ENCODE results near the gene PPT1. TPM values are rescaled to one million over a fixed set of nuclear protein-coding genes. Genes with fewer than 3 reads are reported as not detected.

The PPT1 gene
- total RNA-seq, 3 donors from 2014 or later: 96.8 to 118 (median 109) TPM

- DNase-seq (no peak), ATAC-seq (no peak)
- Mint-ChIP-seq H3K36me3 (ENCODE audit: insufficient read depth) (peaks cover 39% of the 10 kb centered on the region), H3K4me3 (no peak overlapping the region), H3K4me1 (ENCODE audit: low read depth) (peaks cover 87% of the 10 kb centered on the region), H3K27me3 (ENCODE audit: low read depth) (no peaks in the 10 kb centered on the region), H3K9me3 (no peaks in the 10 kb centered on the region)
Measured at GRCh38 chr1:40053138-40053887, 43.7 kb downstream of the PPT1 start.

- Mint-ChIP-seq H3K4me3 (peak overlapping the region; percentile 5), H3K36me3 (ENCODE audit: insufficient read depth) (peaks cover 40% of the 10 kb centered on the region)
Measured at GRCh38 chr1:40050863-40051262, 46.2 kb downstream of the PPT1 start.

GRCh38 chr1:40049725-40050124, 47.3 kb downstream of the PPT1 start:
- Mint-ChIP-seq H3K4me1 (ENCODE audit: low read depth) (peaks cover 82% of the 10 kb centered on the region), H3K9me3 (no peaks in the 10 kb centered on the region), H3K27me3 (ENCODE audit: low read depth) (no peaks in the 10 kb centered on the region), H3K4me3 (peak overlapping the region; percentile 14), H3K36me3 (ENCODE audit: insufficient read depth) (peaks cover 38% of the 10 kb centered on the region)
- DNase-seq (no peak), ATAC-seq (peak; percentile 54 to 58)

More at GRCh38 chr1:40050863-40051262, 46.2 kb downstream of the PPT1 start:
- no peaks in the 10 kb centered on the region for H3K27me3 Mint-ChIP-seq (ENCODE audit: low read depth)
- DNase-seq: no peak
- ATAC-seq: no peak
- H3K4me1 Mint-ChIP-seq (ENCODE audit: low read depth): peaks cover 82% of the 10 kb centered on the region
- no peaks in the 10 kb centered on the region for H3K9me3 Mint-ChIP-seq

- peaks cover 82% of the 10 kb centered on the region for H3K4me1 Mint-ChIP-seq (ENCODE audit: low read depth)
- peaks cover 36% of the 10 kb centered on the region for H3K36me3 Mint-ChIP-seq (ENCODE audit: insufficient read depth)
- no peaks in the 10 kb centered on the region for H3K27me3 Mint-ChIP-seq (ENCODE audit: low read depth)
- no peaks in the 10 kb centered on the region for H3K9me3 Mint-ChIP-seq
- DNase-seq: no peak
- ATAC-seq: peak; percentile 62 to 69
- H3K4me3 Mint-ChIP-seq: peak overlapping the region; percentile 64
Measured at GRCh38 chr1:40047769-40048168, 49.3 kb downstream of the PPT1 start.

GRCh38 chr1:40047276-40047675, 49.8 kb downstream of the PPT1 start:
- Mint-ChIP-seq H3K36me3 (ENCODE audit: insufficient read depth) (peaks cover 40% of the 10 kb centered on the region), H3K4me1 (ENCODE audit: low read depth) (peaks cover 84% of the 10 kb centered on the region), H3K9me3 (no peaks in the 10 kb centered on the region), H3K4me3 (peak overlapping the region; percentile 64), H3K27me3 (ENCODE audit: low read depth) (no peaks in the 10 kb centered on the region)
- DNase-seq (no peak), ATAC-seq (no peak)

- Mint-ChIP-seq H3K4me1 (ENCODE audit: low read depth) (peaks cover 80% of the 10 kb centered on the region), H3K9me3 (no peaks in the 10 kb centered on the region), H3K4me3 (peak overlapping the region; percentile 71), H3K27me3 (ENCODE audit: low read depth) (no peaks in the 10 kb centered on the region), H3K36me3 (ENCODE audit: insufficient read depth) (peaks cover 40% of the 10 kb centered on the region)
- no peak for DNase-seq
- ATAC-seq: no peak
Measured at GRCh38 chr1:40045766-40046165, 51.3 kb downstream of the PPT1 start.

- Mint-ChIP-seq H3K4me3 (peak overlapping the region; percentile 71), H3K27me3 (ENCODE audit: low read depth) (no peaks in the 10 kb centered on the region), H3K4me1 (ENCODE audit: low read depth) (peaks cover 76% of the 10 kb centered on the region), H3K36me3 (ENCODE audit: insufficient read depth) (peaks cover 38% of the 10 kb centered on the region), H3K9me3 (no peaks in the 10 kb centered on the region)
- ATAC-seq (no peak), DNase-seq (no peak)
Measured at GRCh38 chr1:40045182-40045581, 51.9 kb downstream of the PPT1 start.

GRCh38 chr1:40044110-40044509, 52.9 kb downstream of the PPT1 start:
- DNase-seq (no peak), ATAC-seq (no peak)
- peaks cover 35% of the 10 kb centered on the region for H3K36me3 Mint-ChIP-seq (ENCODE audit: insufficient read depth)
- peak overlapping the region; percentile 98 for H3K4me3 Mint-ChIP-seq
- no peaks in the 10 kb centered on the region for H3K9me3 Mint-ChIP-seq
- H3K4me1 Mint-ChIP-seq (ENCODE audit: low read depth): peaks cover 71% of the 10 kb centered on the region
- H3K27me3 Mint-ChIP-seq (ENCODE audit: low read depth): no peaks in the 10 kb centered on the region

DNA sequence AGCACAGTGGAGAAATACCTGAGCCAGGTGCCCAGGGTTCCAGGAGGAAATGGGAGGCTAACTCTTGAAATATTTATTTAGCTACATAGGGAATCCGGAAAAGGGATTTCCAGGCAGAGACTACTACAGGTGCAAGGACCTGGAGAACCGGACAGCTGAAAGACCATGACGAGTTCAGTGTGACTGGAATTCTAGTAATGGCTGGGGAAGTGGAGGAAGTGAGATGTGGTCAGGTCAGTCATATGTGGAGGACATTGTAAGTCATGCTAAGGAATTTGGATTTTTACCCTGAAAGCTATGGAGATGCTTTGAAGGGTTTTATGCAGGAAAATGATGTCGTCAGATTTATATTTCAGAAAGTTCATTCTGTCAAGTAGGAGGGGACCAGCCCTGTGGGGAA, 54.7 kb downstream of the PPT1 start:
- Mint-ChIP-seq H3K4me1 (ENCODE audit: low read depth) (peaks cover 68% of the 10 kb centered on the region), H3K4me3 (peak overlapping the region; percentile 98), H3K9me3 (no peaks in the 10 kb centered on the region), H3K27me3 (ENCODE audit: low read depth) (no peaks in the 10 kb centered on the region), H3K36me3 (ENCODE audit: insufficient read depth) (peaks cover 22% of the 10 kb centered on the region)
- DNase-seq: no peak
- no peak for ATAC-seq

- Mint-ChIP-seq H3K27me3 (ENCODE audit: low read depth) (no peaks in the 10 kb centered on the region), H3K4me3 (peak overlapping the region; percentile 98), H3K9me3 (no peaks in the 10 kb centered on the region), H3K4me1 (ENCODE audit: low read depth) (peaks cover 71% of the 10 kb centered on the region), H3K36me3 (ENCODE audit: insufficient read depth) (peaks cover 20% of the 10 kb centered on the region)
- DNase-seq: no peak
- ATAC-seq: no peak
Measured at GRCh38 chr1:40041466-40041838, 55.6 kb downstream of the PPT1 start.

GRCh38 chr1:40040511-40041465, 56.3 kb downstream of the PPT1 start, which contains the start of gene CAP1:
Gene CAP1, plus strand, starts transcription at chr1:40040729. Its CDS starts 18,618 bp downstream, at chr1:40059347.
- ATAC-seq (peak; percentile 93 to 94), DNase-seq (peak; percentile 100)
- Mint-ChIP-seq H3K4me3 (peak within 1 kb of the TSS; percentile 98), H3K4me1 (ENCODE audit: low read depth) (peaks cover 64% of the 10 kb centered on the region), H3K27me3 (ENCODE audit: low read depth) (no peaks in the 10 kb centered on the region), H3K9me3 (no peaks in the 10 kb centered on the region), H3K36me3 (ENCODE audit: insufficient read depth) (peaks cover 16% of the 10 kb centered on the region)

GRCh38 chr1:40039757-40040510, 57.1 kb downstream of the PPT1 start:
- peaks cover 59% of the 10 kb centered on the region for H3K4me1 Mint-ChIP-seq (ENCODE audit: low read depth)
- peak overlapping the region; percentile 98 for H3K4me3 Mint-ChIP-seq
- no peaks in the 10 kb centered on the region for H3K9me3 Mint-ChIP-seq

GRCh38 chr1:40039245-40039756, 57.8 kb downstream of the PPT1 start:
- Mint-ChIP-seq H3K9me3 (no peaks in the 10 kb centered on the region), H3K4me1 (ENCODE audit: low read depth) (peaks cover 61% of the 10 kb centered on the region), H3K36me3 (ENCODE audit: insufficient read depth) (peaks cover 15% of the 10 kb centered on the region), H3K4me3 (peak overlapping the region; percentile 98), H3K27me3 (ENCODE audit: low read depth) (no peaks in the 10 kb centered on the region)
- no peak for DNase-seq
- no peak for ATAC-seq

More at GRCh38 chr1:40039757-40040510, 57.1 kb downstream of the PPT1 start:
- ATAC-seq: peak; percentile 36 to 42
- DNase-seq: peak; percentile 30
- peaks cover 15% of the 10 kb centered on the region for H3K36me3 Mint-ChIP-seq (ENCODE audit: insufficient read depth)
- no peaks in the 10 kb centered on the region for H3K27me3 Mint-ChIP-seq (ENCODE audit: low read depth)

- Mint-ChIP-seq H3K36me3 (ENCODE audit: insufficient read depth) (peaks cover 12% of the 10 kb centered on the region), H3K4me3 (peak overlapping the region; percentile 98), H3K9me3 (no peaks in the 10 kb centered on the region), H3K27me3 (ENCODE audit: low read depth) (no peaks in the 10 kb centered on the region), H3K4me1 (ENCODE audit: low read depth) (peaks cover 60% of the 10 kb centered on the region)
- DNase-seq: no peak
- no peak for ATAC-seq
Measured at GRCh38 chr1:40038697-40039096, 58.4 kb downstream of the PPT1 start.
